ENCODE data around the gene NOD2. TPM values are rescaled to one million over a fixed set of nuclear protein-coding genes. Genes with fewer than 3 reads are reported as not detected.

The NOD2 gene
- total RNA-seq (1 to 10 TPM in 4 of 9 donors, under 1 TPM in 5; 0.21 to 6.5 (median 0.91) TPM), polyA plus RNA-seq (under 1 TPM; 0.46 to 0.71 TPM)
- long read RNA-seq, donor 1, partial matches to known transcripts = 1 of 2 reads
- long read RNA-seq, donor 1, other reads (novel, unspliced or antisense) = 1 of 2 reads
- long read RNA-seq, donor 2, partial matches to known transcripts = 0 of 1 reads
- long read RNA-seq, donor 2, other reads (novel, unspliced or antisense) = 1 of 1 reads
- long read RNA-seq, donor 3, partial matches to known transcripts = 0 of 1 reads
- long read RNA-seq, donor 3, other reads (novel, unspliced or antisense) = 0 of 1 reads

DNA sequence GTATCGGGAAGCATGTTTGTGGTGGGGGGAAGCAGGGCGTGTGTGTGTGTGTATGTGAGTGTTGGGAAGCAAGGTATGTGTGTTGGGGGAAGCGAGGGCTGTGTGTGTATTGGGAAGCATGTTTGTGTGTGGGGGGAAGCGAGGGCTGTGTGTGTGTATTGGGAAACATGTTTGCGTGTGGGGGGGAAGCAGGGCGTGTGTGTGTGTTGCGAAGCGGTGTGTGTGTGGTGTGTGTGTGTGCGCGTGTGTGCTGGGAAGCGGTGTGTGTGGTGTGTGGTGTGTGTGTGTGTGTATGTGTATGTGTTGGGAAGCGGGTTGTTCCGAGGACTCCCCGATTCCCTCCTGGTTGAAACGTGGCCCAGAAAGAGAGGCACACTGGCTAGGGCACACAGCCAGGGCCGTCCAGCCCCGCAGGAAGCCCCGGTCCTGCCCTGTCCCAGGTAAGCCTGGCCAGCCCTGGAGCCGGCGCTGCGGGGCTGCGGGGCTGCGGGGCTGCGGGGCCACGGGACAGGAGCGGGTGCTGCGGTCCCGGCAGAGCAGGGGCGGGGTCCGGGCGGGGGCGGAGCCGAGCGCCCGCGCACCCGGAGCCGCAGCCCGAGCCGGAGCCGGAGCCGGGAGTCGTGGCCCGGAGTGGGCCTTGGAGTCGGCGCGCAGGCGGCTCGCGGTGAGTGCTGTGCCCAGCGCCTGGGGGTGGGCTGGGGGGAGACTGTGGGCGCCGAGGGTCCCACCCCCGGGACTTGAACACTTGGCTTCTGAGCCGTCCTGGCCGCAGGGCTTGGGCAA is at the start of gene NOD2:
Gene NOD2 (plus strand): TSS at position 608 of the 783 bp plus-strand sequence. CDS start 5,890 bp downstream, outside the sequence.
- Histone ChIP-seq H3K4me1 (peaks cover 4 to 45% (median 23%) of the 10 kb centered on the region in 12 donors), H3K36me3 (no peaks in the 10 kb centered on the region), H3K9me3 (no peaks in the 10 kb centered on the region), H3K27ac (peak within 1 kb of the TSS in 4 of 12 donors; percentile 24 to 91 (median 38)), H3K4me3 (peak within 1 kb of the TSS; percentile 1 to 75 (median 52)), H3K27me3 (peaks cover 0 to 4% (median 0%) of the 10 kb centered on the region in 9 donors)
- peak in 1 of 2 donors; percentile 17 for TF ChIP-seq POLR2A (IDR thresholded peaks at IDR 0.05)
- TF ChIP-seq, protein P1, sequence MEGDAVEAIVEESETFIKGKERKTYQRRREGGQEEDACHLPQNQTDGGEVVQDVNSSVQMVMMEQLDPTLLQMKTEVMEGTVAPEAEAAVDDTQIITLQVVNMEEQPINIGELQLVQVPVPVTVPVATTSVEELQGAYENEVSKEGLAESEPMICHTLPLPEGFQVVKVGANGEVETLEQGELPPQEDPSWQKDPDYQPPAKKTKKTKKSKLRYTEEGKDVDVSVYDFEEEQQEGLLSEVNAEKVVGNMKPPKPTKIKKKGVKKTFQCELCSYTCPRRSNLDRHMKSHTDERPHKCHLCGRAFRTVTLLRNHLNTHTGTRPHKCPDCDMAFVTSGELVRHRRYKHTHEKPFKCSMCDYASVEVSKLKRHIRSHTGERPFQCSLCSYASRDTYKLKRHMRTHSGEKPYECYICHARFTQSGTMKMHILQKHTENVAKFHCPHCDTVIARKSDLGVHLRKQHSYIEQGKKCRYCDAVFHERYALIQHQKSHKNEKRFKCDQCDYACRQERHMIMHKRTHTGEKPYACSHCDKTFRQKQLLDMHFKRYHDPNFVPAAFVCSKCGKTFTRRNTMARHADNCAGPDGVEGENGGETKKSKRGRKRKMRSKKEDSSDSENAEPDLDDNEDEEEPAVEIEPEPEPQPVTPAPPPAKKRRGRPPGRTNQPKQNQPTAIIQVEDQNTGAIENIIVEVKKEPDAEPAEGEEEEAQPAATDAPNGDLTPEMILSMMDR (IDR thresholded peaks at IDR 0.05) = no peak
- DNase-seq (peak in 2 of 5 donors; percentile 40 to 76), ATAC-seq (peak in 2 of 4 donors; percentile 40 to 44)
- intact Hi-C loops (cut with DNase I) = loop anchor here in 1 of 10 donors (10.0 kb wide), 1 partner anchor 52 kb away; the partner anchor contains the start of gene CYLD
- 18 to 31% (median 24%) methylated on average over 33 to 56 of the region's 56 CpGs for WGBS, 4 donors

DNA sequence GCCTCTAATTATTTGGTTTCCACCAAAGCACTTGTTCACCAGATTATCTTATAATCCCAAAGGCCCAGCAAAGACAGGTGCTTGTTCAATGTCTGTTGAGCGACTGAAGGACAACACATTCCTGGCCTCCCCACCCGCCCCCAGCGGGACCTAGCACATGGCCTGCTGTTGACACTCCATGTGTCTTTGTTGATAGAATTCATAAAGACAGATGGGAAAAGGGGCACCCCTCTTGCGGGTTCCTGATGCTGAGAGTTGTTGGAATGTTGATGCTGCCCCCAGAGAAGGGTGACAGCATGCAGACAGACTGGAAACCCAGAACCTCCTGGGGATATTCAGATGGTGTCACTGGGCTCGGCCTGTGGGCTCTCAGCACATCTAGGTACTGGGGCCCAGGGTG is 49.2 kb upstream of the NOD2 start:
- no peak overlapping the region for H3K27ac ChIP-seq
- intact Hi-C loops (cut with DNase I) = loop anchor here in 1 of 10 donors (10.0 kb wide), 1 partner anchor 259 kb away; no protein-coding TSS in a partner anchor
- DNase-seq = no peak

DNA sequence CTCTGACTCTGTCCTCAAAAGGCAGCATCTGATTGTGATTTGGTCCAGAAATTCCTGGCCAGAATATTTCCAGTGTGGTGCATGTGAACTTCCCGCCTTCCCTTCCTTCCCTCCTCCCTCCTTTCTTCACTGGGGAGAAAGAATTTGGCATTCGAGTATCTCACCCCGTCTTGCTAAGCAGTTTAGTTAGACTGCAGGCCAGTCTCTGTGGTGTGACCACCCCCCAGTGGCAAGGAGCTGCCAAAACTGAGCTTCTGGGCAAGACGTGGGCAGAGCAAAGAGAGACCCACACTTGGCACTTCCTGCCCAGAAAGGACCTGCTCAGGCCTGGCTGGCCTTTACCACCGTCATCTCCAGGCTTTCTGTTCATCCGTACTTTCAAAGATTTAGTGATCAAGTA is 48.7 kb upstream of the NOD2 start:
- TF ChIP-seq, protein P1 (IDR thresholded peaks at IDR 0.05) = peak in 11 of 12 donors; percentile 11 to 58 (median 37)
- TF ChIP-seq POLR2A (IDR thresholded peaks at IDR 0.05) = no peak
- H3K4me1 ChIP-seq = peaks cover 0 to 5% (median 0%) of the 10 kb centered on the region in 12 donors
- DNase-seq (no peak), ATAC-seq (peak in 3 of 4 donors; percentile 61 to 74 (median 71))
- H3K36me3 ChIP-seq = no peaks in the 10 kb centered on the region
- no peaks in the 10 kb centered on the region for H3K9me3 ChIP-seq
- H3K4me3 ChIP-seq = no peak overlapping the region
- WGBS, 4 donors = 35 to 44% (median 39%) methylated on average over 6 of the region's 6 CpGs
- no peaks in the 10 kb centered on the region for H3K27me3 ChIP-seq
- intact Hi-C loops (cut with DNase I) = loop anchor here in 2 of 10 donors (5.0 to 10.0 kb wide), 2 partner anchors 260 to 262 kb away; no protein-coding TSS in a partner anchor
- H3K27ac ChIP-seq = no peak overlapping the region

More for the DNA sequence above, 49.2 kb upstream of the NOD2 start:
- Histone ChIP-seq H3K9me3 (no peaks in the 10 kb centered on the region), H3K4me1 (peaks cover 0 to 5% (median 0%) of the 10 kb centered on the region in 12 donors), H3K36me3 (no peaks in the 10 kb centered on the region), H3K4me3 (no peak overlapping the region), H3K27me3 (no peaks in the 10 kb centered on the region)
- ATAC-seq = no peak
- no peak for TF ChIP-seq POLR2A (IDR thresholded peaks at IDR 0.05)
- TF ChIP-seq, protein P1 (IDR thresholded peaks at IDR 0.05) = no peak
- 81 to 92% (median 85%) methylated on average over 5 of the region's 5 CpGs for WGBS, 4 donors

All from heart left ventricle (tissue), 16 donors.